IPS-20b (cell line): ENCODE measurements around the gene LRRC8D.

ENCODE experiments used
- H3K27ac ChIP-seq: one replicate; pipeline ENCODE4 v1.5.1; 2013; ENCODE audit warnings: low read length
- H3K27me3 ChIP-seq: 2 replicates; pipeline ENCODE4 v1.6.1; 2013; ENCODE audit warnings: mild to moderate bottlenecking, low read length, inconsistent platforms; ENCODE audit not compliant: insufficient read depth
- H3K36me3 ChIP-seq: 2 replicates; pipeline ENCODE4 v1.6.1; 2013; ENCODE audit warnings: low read depth, mild to moderate bottlenecking, inconsistent platforms, low read length, moderate library complexity; ENCODE audit not compliant: insufficient read depth
- H3K4me1 ChIP-seq: 2 replicates; pipeline ENCODE4 v1.6.1; 2013; ENCODE audit warnings: mild to moderate bottlenecking, control low read depth, inconsistent platforms, low read length, moderate library complexity; ENCODE audit not compliant: insufficient read depth
- H3K4me3 ChIP-seq: 2 replicates; pipeline ENCODE4 v1.5.1; 2013; ENCODE audit warnings: mild to moderate bottlenecking, low read length, inconsistent platforms
- H3K9ac ChIP-seq: 2 replicates; pipeline ENCODE4 v1.6.1; 2013; ENCODE audit warnings: low read depth, mild to moderate bottlenecking, inconsistent platforms, low read length, moderate library complexity
- H3K9me3 ChIP-seq: 2 replicates; pipeline ENCODE4 v1.6.1; 2013; ENCODE audit warnings: mild to moderate bottlenecking, low read depth, low read length, inconsistent platforms; ENCODE audit not compliant: insufficient read depth

LRRC8D gene

DNA sequence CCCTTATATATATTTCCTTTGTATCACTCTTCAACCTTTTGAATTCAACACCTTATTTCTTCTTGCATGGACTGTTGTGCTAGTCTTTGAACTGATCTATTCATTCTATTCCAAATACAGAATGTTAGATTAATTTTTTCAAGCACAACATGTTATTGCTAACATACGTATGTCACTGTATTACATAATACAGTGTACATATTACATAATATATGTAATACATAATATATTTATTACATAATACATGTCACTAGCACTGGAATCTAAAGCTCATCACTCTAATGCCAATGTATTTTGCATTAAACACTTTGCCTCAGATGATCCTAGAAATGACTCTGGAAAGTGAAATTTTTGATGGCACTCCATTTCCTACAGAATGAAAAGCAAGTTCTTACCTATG, 59.8 kb downstream of the LRRC8D start:
- Histone ChIP-seq H3K27me3 (no peaks in the 10 kb centered on the region), H3K36me3 (peaks cover 32% of the 10 kb centered on the region), H3K4me3 (no peak overlapping the region), H3K9me3 (peaks cover 12% of the 10 kb centered on the region), H3K9ac (no peak overlapping the region), H3K4me1 (peaks cover 6% of the 10 kb centered on the region), H3K27ac (no peak overlapping the region)

DNA sequence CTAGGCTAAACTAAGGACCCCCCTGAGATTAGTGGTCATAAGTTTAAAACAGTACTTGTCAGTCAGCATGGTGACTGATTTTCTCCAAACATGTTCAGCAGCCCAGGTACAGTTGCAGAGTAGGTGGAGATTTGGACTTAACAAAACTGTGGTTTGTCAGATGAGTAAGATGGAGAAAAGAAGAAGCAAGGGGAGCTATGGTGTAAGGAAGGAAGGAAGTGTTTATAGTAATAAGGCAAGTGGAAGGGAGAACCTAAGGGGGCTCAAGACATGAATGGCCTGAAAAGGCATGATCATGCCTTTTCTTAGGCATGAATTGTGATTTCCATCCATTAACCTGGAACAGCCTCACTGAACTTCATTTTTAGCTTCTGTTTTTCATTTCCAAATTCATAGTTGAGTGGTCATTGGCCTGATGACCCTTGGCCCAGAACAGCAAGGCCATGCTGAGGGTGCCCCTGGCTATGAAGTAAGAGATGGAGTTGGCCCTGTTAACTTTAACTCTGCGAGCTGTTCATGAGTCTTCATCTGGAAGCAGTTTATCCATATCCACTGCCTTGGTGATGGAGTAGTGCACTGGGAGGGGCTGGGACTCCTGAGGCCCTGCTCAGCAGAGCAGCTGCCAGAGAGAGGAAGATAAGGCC, 60.7 kb downstream of the LRRC8D start:
- no peak overlapping the region for H3K9ac ChIP-seq
- H3K36me3 ChIP-seq = peaks cover 32% of the 10 kb centered on the region
- no peaks in the 10 kb centered on the region for H3K27me3 ChIP-seq
- H3K9me3 ChIP-seq = peaks cover 12% of the 10 kb centered on the region
- H3K4me3 ChIP-seq = no peak overlapping the region
- no peak overlapping the region for H3K27ac ChIP-seq
- peaks cover 8% of the 10 kb centered on the region for H3K4me1 ChIP-seq

DNA sequence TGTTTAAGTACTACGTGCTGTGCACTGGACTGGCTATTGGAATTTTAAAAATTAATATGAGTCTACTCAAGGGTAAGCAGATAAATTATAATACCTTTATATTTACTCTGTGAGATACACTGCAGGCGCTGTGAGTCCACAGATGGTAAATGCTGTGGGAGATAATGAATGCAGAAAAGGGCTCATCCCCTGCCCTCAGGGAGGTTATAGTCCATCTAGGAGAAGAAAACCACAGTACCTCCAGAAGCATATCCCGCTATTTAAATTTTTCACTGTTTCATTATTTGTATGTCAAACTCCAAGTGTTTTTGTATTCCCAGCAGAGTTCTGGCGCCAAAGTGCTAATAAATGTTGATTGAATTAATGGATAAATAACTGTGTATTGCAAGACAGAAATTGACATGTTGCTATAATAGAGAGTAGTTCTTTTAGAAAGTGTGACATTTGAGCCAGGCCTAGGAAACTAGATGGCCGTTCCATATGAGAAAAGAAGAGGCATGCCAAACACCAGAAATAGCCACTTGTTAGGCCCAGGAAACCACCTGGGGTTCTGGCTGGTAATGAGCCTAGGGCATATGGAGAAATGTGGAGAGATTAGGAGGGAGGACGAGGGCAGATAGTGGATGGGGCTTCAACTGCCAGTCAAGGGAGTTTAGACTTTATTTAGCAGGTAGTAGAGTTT, 61.7 kb downstream of the LRRC8D start:
- H3K4me1 ChIP-seq = peaks cover 13% of the 10 kb centered on the region
- H3K36me3 ChIP-seq = peaks cover 32% of the 10 kb centered on the region
- H3K9me3 ChIP-seq = peaks cover 12% of the 10 kb centered on the region
- H3K9ac ChIP-seq = no peak overlapping the region
- no peak overlapping the region for H3K4me3 ChIP-seq
- no peaks in the 10 kb centered on the region for H3K27me3 ChIP-seq
- no peak overlapping the region for H3K27ac ChIP-seq

DNA sequence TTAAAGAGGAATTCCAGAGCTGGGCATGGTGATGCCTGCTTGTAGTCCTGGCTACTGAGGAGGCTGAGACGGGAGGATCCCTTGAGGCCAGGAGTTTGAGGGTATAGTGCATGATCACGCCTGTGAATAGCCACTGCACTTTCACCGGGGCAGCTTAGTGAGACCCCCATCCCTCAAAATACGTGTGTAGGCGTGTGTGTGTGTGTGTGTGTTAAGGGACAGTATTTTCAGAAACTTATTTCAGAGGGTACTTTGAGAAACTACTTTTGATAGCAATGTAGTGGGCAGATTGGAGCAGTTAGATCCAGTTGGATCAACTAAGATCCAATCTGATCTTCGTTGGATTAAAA, 62.2 kb downstream of the LRRC8D start:
- peaks cover 12% of the 10 kb centered on the region for H3K9me3 ChIP-seq
- H3K36me3 ChIP-seq = peaks cover 32% of the 10 kb centered on the region
- H3K27ac ChIP-seq = no peak overlapping the region
- peaks cover 13% of the 10 kb centered on the region for H3K4me1 ChIP-seq
- no peak overlapping the region for H3K4me3 ChIP-seq
- H3K9ac ChIP-seq = no peak overlapping the region
- no peaks in the 10 kb centered on the region for H3K27me3 ChIP-seq

DNA sequence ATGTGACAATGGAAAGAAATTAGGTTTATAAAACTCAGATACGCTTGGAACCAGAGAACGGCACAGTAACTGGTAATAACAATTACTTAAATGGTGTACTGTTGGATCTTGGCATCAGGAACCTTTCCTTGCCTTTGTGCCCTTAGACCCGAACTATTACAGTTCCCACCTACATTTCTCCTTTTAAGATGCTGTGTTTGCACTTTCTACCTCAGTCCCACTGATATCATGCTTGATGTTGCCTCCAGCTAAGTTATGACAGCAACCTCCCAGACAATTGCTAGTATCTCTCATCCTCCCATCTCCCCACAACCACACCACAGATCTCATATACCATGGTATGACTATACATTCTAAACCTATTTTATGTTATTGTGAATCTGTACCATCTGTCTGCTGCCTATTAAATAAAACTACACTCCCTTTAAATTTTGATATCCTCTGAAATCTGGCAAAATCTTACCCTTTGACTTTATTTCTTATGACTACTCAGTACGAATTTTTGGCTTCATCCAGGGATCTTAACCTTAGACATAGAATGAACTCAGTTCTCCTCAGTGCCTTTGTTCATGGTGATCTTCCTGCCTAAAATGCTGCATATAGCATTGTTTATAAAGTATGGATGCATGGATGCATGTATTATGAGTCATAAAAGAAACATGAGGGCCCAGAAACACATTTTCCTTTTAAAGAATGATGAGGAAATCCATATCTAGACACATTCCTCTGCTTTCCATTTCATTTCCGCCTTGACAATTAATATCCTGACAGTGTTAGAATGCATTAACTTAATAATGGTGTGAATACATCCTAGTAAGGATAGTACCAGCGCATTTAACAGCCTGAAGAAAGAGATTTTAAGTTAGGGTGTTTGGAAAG, 64.1 kb downstream of the LRRC8D start:
- no peak overlapping the region for H3K27ac ChIP-seq
- H3K9me3 ChIP-seq = peaks cover 12% of the 10 kb centered on the region
- peaks cover 27% of the 10 kb centered on the region for H3K36me3 ChIP-seq
- H3K4me1 ChIP-seq = peaks cover 13% of the 10 kb centered on the region
- no peaks in the 10 kb centered on the region for H3K27me3 ChIP-seq
- H3K9ac ChIP-seq = no peak overlapping the region
- no peak overlapping the region for H3K4me3 ChIP-seq

DNA sequence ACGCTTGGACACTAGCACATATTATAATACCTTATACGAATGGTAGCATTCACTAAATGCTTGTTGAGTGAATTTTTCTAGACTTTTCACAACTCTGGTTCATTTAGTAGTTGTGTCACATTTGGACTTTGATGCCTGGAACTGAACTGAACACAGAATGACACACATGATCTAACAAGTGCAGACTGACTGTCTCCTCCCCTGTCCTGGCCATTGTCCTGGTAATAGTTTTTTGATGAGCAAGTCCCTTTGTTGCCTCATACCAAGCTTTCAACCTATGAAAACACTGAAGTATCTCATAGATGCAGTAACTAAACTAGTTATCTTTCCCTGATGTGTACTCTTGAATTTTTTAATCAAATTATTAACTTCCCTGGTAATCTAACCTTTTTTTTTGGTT, 66.4 kb downstream of the LRRC8D start:
- Histone ChIP-seq H3K4me1 (peaks cover 13% of the 10 kb centered on the region), H3K9ac (no peak overlapping the region), H3K9me3 (no peaks in the 10 kb centered on the region), H3K27ac (no peak overlapping the region), H3K36me3 (peaks cover 12% of the 10 kb centered on the region), H3K27me3 (no peaks in the 10 kb centered on the region), H3K4me3 (no peak overlapping the region)

DNA sequence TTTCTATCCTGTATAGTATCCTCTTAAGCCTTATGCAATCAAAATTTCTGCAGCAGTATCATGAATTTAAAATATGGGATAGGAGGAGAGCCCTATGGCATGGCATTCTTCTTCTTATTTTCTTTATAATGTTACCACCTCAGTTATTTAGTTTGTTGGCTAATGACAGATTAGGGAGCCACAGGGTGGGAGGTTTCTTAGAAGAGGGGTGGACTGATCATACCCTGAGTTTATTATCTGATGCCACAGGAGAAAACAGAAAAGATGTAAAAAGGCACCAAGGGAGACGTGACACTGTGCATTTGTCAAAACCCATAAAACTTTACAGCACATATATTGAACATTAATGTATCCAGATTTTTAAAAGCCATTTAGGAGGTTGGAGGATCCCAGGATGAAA, 66.9 kb downstream of the LRRC8D start:
- Histone ChIP-seq H3K36me3 (peaks cover 11% of the 10 kb centered on the region), H3K27me3 (no peaks in the 10 kb centered on the region), H3K27ac (no peak overlapping the region), H3K4me3 (no peak overlapping the region), H3K4me1 (peaks cover 13% of the 10 kb centered on the region), H3K9ac (no peak overlapping the region), H3K9me3 (no peaks in the 10 kb centered on the region)

DNA sequence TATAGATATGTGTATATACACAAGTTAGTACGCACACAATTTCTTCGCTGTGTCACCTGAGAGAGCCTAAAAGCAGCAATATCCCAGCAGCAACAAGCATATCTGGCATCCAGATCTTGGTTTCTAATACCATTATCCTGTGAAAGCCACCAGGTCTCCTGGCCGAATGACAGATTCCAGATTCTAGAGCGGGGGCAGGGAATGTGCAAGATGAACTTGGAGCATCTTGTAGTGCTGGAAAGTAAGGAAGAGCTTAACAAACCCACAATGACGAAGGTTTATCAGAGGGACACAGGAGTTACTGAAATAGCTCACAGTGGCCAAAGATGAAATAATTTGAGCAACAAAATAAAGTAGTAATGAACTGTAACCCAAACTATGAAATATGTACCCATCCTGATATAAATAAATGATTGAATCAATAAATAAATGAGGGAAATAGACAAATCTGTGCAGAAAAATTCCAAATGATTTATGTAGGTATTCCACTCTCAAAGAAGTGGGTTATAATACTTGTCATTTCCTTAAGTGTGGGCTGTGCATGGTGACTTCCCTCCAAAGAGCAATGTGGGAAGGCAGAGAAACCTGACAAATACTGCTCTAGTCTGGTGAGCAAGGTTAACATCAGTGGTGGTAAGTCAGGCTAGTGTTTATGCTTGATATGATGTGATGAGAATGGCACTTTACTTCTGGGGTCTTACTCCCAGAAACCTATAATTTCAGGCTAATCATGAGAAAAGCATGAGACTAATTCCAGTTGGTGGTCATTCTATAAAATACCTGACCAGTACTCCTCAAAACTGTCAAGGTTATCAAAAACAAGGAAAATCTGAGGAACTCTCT, 67.9 kb downstream of the LRRC8D start:
- no peak overlapping the region for H3K9ac ChIP-seq

DNA sequence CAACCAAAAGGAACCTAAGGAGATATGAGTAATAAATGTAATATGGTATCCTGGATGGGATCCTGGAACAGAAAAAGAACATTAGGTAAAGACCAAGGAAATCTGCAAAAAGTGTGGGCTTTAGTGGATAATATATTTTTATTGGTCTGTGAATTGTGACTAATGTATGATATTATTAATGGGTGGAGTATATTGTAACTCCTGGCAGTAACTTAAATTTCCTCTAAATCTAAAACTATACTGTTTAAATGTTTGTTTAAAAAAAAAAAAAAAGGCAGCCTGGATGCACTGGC, 68.4 kb downstream of the LRRC8D start:
- Histone ChIP-seq H3K4me1 (peaks cover 13% of the 10 kb centered on the region), H3K9me3 (no peaks in the 10 kb centered on the region), H3K27me3 (no peaks in the 10 kb centered on the region), H3K27ac (no peak overlapping the region), H3K4me3 (no peak overlapping the region), H3K9ac (no peak overlapping the region), H3K36me3 (peaks cover 6% of the 10 kb centered on the region)

More for the DNA sequence above, 67.9 kb downstream of the LRRC8D start:
- peaks cover 11% of the 10 kb centered on the region for H3K36me3 ChIP-seq
- H3K4me1 ChIP-seq = peaks cover 13% of the 10 kb centered on the region
- H3K27me3 ChIP-seq = no peaks in the 10 kb centered on the region
- H3K27ac ChIP-seq = no peak overlapping the region
- H3K4me3 ChIP-seq = no peak overlapping the region
- H3K9me3 ChIP-seq = no peaks in the 10 kb centered on the region

DNA sequence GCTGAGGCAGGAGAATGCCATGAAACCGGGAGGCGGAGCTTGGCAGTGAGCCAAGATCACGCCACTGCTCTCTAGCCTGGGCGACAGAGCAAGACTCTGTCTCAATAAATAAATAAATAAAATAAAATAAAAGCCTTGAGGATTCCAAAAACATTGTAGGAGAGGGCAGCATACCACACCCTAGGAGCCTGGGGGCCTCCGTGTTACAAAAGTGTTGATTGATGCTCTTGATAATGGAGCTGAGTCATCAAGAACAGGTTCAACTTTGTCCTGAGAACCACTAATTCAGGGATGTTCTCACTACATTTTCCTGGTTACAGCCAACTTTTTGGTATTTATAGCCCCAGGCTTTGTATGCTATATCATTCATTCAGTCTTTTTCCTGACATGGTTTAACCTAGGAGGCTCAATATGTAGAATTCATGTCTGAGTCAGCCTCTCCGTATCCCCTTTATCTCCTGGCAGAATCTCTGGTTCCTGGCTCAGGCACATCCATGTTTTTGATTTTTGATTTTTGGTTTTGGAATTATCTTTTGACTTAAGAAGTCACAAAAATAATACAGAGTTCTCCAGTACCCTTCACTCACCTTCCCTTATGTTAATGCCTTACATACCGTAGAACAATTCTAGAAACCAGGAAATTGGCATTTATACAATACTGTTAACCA, 69.4 kb downstream of the LRRC8D start:
- Histone ChIP-seq H3K27ac (no peak overlapping the region), H3K27me3 (no peaks in the 10 kb centered on the region), H3K4me1 (peaks cover 12% of the 10 kb centered on the region), H3K4me3 (no peak overlapping the region), H3K36me3 (no peaks in the 10 kb centered on the region; the same call in 1 of the 2 replicates), H3K9ac (no peak overlapping the region), H3K9me3 (no peaks in the 10 kb centered on the region)

DNA sequence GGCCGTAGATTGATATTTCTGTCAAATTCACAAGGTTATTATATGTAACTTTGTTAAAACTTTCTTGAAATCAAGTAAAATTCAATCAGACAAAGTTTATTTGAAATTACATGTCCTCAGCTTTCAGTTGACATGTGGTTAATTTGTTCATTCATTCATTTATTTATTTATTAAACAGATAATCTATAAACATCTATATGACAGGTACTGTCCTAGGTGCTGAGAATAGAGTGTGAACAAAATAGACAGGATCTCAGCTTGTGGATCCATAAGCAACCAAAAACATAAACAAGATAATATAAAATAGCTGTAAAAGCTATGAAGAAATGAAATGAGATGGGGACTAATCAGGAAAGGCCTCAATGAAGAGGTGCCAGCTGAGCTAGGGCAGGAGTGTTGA, 72.0 kb downstream of the LRRC8D start:
- Histone ChIP-seq H3K4me1 (no peaks in the 10 kb centered on the region), H3K9me3 (no peaks in the 10 kb centered on the region), H3K4me3 (no peak overlapping the region), H3K9ac (no peak overlapping the region), H3K36me3 (peaks cover 2% of the 10 kb centered on the region; the same call in 1 of the 2 replicates), H3K27ac (no peak overlapping the region), H3K27me3 (no peaks in the 10 kb centered on the region)
